CD4-positive, alpha-beta T cell treated with Interleukin-15 for 4 hours (primary cell): Measurements from ENCODE around the gene SLIT3.

Experiments
- DNase-seq: peaks from one replicate; pipeline ENCODE4 v3.0.0-alpha.2; 2020; ENCODE audit warnings: low spot score

The SLIT3 gene

GRCh38 chr5:168887931-168888330, 413.0 kb downstream of the SLIT3 start:
- no peak for DNase-seq

- DNase-seq, result no peak
Measured at GRCh38 chr5:168886157-168886556, 414.8 kb downstream of the SLIT3 start.

GRCh38 chr5:168885324-168886120, 415.4 kb downstream of the SLIT3 start:
- DNase-seq, result no peak

GRCh38 chr5:168883991-168884390, 416.9 kb downstream of the SLIT3 start:
- no peak for DNase-seq

- no peak for DNase-seq
Measured at GRCh38 chr5:168883281-168883741, 417.6 kb downstream of the SLIT3 start.

GRCh38 chr5:168882283-168882682, 418.7 kb downstream of the SLIT3 start:
- no peak for DNase-seq

GRCh38 chr5:168881427-168882149, 419.4 kb downstream of the SLIT3 start:
- no peak for DNase-seq

- DNase-seq, result no peak
Measured at GRCh38 chr5:168879929-168880328, 421.0 kb downstream of the SLIT3 start.

GRCh38 chr5:168879331-168879730, 421.6 kb downstream of the SLIT3 start:
- no peak for DNase-seq

- DNase-seq, result no peak
Measured at GRCh38 chr5:168878135-168878745, 422.7 kb downstream of the SLIT3 start.

- DNase-seq, result no peak
Measured at GRCh38 chr5:168877132-168877892, 423.6 kb downstream of the SLIT3 start.

GRCh38 chr5:168876419-168876818, 424.5 kb downstream of the SLIT3 start:
- no peak for DNase-seq

GRCh38 chr5:168875832-168876231, 425.1 kb downstream of the SLIT3 start:
- no peak for DNase-seq

GRCh38 chr5:168874713-168875380, 426.1 kb downstream of the SLIT3 start:
- DNase-seq, result no peak

GRCh38 chr5:168872246-168872645, 428.7 kb downstream of the SLIT3 start:
- DNase-seq, result no peak

GRCh38 chr5:168870910-168871309, 430.0 kb downstream of the SLIT3 start:
- DNase-seq, result no peak

- DNase-seq, result no peak
Measured at GRCh38 chr5:168869615-168870227, 431.2 kb downstream of the SLIT3 start.

- DNase-seq, result no peak
Measured at GRCh38 chr5:168867241-168867640, 433.7 kb downstream of the SLIT3 start.

- no peak for DNase-seq
Measured at GRCh38 chr5:168865968-168866367, 435.0 kb downstream of the SLIT3 start.

GRCh38 chr5:168863021-168863420, 437.9 kb downstream of the SLIT3 start:
- DNase-seq, result no peak

GRCh38 chr5:168860503-168860902, 440.4 kb downstream of the SLIT3 start:
- no peak for DNase-seq
